Measurements from ENCODE around the gene KCTD11.

DNA sequence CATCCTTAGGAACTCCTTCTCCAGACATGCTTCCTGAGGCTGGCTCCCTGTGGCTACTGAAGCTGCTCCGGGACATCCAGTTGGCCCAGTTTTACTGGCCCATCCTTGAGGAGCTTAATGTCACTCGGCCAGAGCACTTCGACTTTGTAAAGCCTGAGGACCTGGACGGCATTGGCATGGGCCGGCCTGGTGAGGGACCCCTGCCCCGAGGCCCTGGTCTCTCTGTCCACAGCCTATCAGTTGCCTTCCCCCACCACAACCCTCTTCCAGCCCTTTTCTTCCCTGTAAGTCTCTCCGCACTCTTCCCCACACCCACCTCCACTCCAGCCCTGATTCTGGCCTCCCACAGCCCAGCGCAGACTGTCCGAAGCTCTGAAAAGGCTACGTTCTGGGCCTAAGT is 30.9 kb downstream of the KCTD11 start:
- TF ChIP-seq, protein P1, sequence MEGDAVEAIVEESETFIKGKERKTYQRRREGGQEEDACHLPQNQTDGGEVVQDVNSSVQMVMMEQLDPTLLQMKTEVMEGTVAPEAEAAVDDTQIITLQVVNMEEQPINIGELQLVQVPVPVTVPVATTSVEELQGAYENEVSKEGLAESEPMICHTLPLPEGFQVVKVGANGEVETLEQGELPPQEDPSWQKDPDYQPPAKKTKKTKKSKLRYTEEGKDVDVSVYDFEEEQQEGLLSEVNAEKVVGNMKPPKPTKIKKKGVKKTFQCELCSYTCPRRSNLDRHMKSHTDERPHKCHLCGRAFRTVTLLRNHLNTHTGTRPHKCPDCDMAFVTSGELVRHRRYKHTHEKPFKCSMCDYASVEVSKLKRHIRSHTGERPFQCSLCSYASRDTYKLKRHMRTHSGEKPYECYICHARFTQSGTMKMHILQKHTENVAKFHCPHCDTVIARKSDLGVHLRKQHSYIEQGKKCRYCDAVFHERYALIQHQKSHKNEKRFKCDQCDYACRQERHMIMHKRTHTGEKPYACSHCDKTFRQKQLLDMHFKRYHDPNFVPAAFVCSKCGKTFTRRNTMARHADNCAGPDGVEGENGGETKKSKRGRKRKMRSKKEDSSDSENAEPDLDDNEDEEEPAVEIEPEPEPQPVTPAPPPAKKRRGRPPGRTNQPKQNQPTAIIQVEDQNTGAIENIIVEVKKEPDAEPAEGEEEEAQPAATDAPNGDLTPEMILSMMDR (IDR thresholded peaks at IDR 0.05) = no peak
- TF ChIP-seq, protein P2, sequence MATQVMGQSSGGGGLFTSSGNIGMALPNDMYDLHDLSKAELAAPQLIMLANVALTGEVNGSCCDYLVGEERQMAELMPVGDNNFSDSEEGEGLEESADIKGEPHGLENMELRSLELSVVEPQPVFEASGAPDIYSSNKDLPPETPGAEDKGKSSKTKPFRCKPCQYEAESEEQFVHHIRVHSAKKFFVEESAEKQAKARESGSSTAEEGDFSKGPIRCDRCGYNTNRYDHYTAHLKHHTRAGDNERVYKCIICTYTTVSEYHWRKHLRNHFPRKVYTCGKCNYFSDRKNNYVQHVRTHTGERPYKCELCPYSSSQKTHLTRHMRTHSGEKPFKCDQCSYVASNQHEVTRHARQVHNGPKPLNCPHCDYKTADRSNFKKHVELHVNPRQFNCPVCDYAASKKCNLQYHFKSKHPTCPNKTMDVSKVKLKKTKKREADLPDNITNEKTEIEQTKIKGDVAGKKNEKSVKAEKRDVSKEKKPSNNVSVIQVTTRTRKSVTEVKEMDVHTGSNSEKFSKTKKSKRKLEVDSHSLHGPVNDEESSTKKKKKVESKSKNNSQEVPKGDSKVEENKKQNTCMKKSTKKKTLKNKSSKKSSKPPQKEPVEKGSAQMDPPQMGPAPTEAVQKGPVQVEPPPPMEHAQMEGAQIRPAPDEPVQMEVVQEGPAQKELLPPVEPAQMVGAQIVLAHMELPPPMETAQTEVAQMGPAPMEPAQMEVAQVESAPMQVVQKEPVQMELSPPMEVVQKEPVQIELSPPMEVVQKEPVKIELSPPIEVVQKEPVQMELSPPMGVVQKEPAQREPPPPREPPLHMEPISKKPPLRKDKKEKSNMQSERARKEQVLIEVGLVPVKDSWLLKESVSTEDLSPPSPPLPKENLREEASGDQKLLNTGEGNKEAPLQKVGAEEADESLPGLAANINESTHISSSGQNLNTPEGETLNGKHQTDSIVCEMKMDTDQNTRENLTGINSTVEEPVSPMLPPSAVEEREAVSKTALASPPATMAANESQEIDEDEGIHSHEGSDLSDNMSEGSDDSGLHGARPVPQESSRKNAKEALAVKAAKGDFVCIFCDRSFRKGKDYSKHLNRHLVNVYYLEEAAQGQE (IDR thresholded peaks at IDR 0.05; ENCODE audit: insufficient read depth in 1 of 2, low read depth in 2 of 2, low read length in 1 of 2) = no peak
